ENCODE measurements around the gene RNF14. TPM values are rescaled to one million over a fixed set of nuclear protein-coding genes. Genes with fewer than 3 reads are reported as not detected.
"Not testable (repeated sequence)": the region's sequence is repeated elsewhere in the genome, so short reads cannot be mapped to it uniquely, and the experiment has no call there.

RNF14 gene
- total RNA-seq, 1 donor from 2014 or later: 60.8 TPM

DNA sequence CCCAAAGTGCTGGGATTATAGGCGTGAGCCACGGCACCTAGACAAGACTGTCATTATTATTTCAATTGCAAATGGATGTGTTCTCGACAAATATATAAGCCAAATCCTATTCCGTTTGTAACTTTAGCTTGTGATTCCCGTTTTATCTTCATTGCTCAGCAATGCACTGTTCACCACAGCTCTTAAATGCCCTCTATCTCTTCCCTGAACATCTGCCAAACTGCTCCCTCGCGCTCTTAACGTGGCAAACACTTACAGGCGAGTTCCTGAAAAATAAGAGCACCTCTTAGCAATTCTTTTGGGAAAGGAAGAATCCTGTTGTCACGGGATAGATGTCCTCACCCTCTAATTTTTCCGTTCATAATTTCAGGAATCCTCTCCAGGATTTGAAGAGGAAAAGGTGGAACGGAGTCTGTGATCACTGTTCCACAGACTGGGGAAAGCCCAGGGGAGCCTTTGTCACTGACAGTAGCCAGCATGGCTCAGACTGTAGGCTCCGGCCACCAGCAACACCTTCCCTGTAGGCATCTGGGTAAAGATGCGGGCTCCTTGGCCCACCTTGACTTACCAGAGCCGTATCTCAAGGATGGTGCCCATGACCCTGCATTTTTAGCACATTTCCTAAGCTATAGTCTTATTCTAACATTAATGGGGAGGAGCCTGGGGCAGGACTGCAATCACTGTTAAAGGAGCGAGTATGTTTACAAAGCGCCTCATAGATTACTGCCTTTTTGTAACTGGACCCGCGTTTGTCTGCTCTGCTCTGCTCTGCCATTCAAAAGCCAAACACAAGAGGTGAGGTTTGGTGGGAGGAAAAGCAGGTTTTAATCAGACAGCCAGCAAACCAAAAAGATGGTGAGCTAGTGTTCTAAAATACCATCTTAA lies 64.1 kb downstream of the RNF14 start:
- Mint-ChIP-seq H3K27me3 (ENCODE audit: unreplicated experiment) (no peaks in the 10 kb centered on the region), H3K27ac (ENCODE audit: unreplicated experiment) (no peak overlapping the region), H3K4me1 (ENCODE audit: low read depth, unreplicated experiment) (no peaks in the 10 kb centered on the region), H3K9me3 (ENCODE audit: unreplicated experiment) (peaks cover 1% of the 10 kb centered on the region), H3K4me3 (ENCODE audit: unreplicated experiment) (no peak overlapping the region), H3K36me3 (ENCODE audit: unreplicated experiment) (no peaks in the 10 kb centered on the region)
- no peak for DNase-seq
- TF ChIP-seq CTCF (IDR thresholded peaks at IDR 0.05; ENCODE audit: partially characterized antibody, unreplicated experiment): no peak

DNA sequence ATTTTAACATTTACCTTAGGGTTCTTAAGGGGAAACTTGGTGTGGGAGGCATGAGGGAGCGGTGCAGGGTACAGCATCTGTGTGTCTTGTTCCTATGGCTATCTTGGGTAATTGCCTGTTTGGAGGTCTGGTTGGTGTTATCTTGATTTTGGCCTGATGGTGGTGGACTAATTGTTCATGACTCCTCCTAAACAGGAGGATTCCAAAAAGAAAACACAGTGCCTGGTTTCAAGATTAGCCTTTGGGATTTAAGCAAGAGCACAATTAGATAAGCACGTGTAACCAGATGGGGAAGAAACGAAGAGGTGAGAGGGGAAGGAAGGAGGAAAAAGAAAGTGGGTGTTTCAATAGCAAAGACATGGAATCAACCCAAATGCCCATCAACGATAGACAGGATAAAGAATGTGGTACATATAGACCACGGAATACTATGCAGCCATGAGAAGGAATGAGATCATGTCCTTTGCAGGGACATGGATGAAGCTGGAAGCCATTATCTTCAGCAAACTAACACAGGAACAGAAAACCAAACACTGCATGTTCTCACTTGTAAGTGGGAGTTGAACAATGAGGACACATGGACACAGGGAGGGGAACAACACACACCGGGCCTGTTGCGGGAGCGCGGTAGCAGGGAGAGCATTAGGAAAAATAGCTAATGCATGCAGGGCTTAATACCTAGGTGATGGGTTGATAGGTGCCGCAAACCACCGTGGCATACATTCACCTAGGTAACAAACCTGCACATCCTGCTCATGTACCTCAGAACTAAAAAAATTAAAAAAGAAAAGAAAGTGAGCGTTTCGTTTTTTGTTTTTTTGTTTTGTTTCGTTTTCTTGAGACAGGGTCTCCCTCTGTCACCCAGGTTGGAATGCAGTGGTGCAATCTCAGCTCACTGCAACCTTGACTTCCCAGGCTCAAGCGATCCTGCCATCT lies 65.0 kb downstream of the RNF14 start:
- not testable (repeated sequence) for H3K4me3 Mint-ChIP-seq (ENCODE audit: unreplicated experiment); DNase-seq; H3K27ac Mint-ChIP-seq (ENCODE audit: unreplicated experiment); H3K4me1 Mint-ChIP-seq (ENCODE audit: low read depth, unreplicated experiment); H3K36me3 Mint-ChIP-seq (ENCODE audit: unreplicated experiment); H3K9me3 Mint-ChIP-seq (ENCODE audit: unreplicated experiment); H3K27me3 Mint-ChIP-seq (ENCODE audit: unreplicated experiment)

DNA sequence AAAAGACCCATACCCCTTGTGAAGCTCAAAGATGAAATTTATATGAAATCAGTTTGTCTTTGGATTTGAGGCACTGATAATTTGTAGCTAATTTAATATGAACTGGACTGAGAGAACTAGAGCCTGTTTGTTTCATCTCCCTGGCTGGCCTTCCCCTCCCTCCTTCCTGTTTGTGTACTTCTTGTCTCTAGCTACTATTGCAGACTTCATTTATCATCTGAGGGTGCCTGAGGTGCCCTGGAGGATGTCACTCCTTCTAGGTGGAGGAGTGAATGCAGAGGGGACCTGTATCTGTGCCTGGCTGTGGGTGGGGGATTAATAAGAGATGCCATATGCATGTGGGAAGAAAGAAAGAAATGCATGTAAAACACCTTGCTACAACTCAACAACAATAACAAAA lies 66.1 kb downstream of the RNF14 start:
- Mint-ChIP-seq H3K27me3 (ENCODE audit: unreplicated experiment) (no peaks in the 10 kb centered on the region), H3K36me3 (ENCODE audit: unreplicated experiment) (no peaks in the 10 kb centered on the region), H3K4me1 (ENCODE audit: low read depth, unreplicated experiment) (no peaks in the 10 kb centered on the region), H3K27ac (ENCODE audit: unreplicated experiment) (no peak overlapping the region), H3K9me3 (ENCODE audit: unreplicated experiment) (peaks cover 1% of the 10 kb centered on the region), H3K4me3 (ENCODE audit: unreplicated experiment) (no peak overlapping the region)
- TF ChIP-seq CTCF (IDR thresholded peaks at IDR 0.05; ENCODE audit: partially characterized antibody, unreplicated experiment): no peak
- DNase-seq: no peak

DNA sequence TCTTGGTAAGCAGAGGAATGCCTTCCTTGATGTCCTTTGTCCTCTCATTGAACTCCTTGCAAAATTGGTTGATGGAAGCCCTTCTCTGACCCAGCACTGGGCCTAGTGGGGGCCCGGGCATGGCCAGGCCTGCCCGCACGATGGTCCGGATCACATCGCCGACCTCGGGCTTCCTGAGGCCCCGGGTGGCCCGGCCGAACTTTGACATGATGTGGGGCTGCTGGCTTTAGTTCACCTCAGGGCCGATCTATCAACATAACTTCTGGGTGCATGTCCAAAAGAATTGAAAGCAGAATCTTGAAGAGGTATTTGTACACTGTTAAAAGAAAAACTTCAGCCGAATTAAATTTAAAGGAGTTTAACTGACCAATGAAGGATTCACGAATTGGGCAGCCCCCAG lies 68.0 kb downstream of the RNF14 start:
- peaks cover 1% of the 10 kb centered on the region for H3K9me3 Mint-ChIP-seq (ENCODE audit: unreplicated experiment)
- no peak overlapping the region for H3K27ac Mint-ChIP-seq (ENCODE audit: unreplicated experiment)
- no peak for TF ChIP-seq CTCF (IDR thresholded peaks at IDR 0.05; ENCODE audit: partially characterized antibody, unreplicated experiment)
- H3K4me1 Mint-ChIP-seq (ENCODE audit: low read depth, unreplicated experiment): no peaks in the 10 kb centered on the region
- DNase-seq: no peak
- no peaks in the 10 kb centered on the region for H3K36me3 Mint-ChIP-seq (ENCODE audit: unreplicated experiment)
- no peaks in the 10 kb centered on the region for H3K27me3 Mint-ChIP-seq (ENCODE audit: unreplicated experiment)
- H3K4me3 Mint-ChIP-seq (ENCODE audit: unreplicated experiment): no peak overlapping the region

GRCh38 chr5:142037599-142037998 lies 68.7 kb downstream of the RNF14 start:
- not testable (repeated sequence) for H3K4me3 Mint-ChIP-seq (ENCODE audit: unreplicated experiment); H3K4me1 Mint-ChIP-seq (ENCODE audit: low read depth, unreplicated experiment); H3K27ac Mint-ChIP-seq (ENCODE audit: unreplicated experiment); DNase-seq; H3K27me3 Mint-ChIP-seq (ENCODE audit: unreplicated experiment); H3K9me3 Mint-ChIP-seq (ENCODE audit: unreplicated experiment); H3K36me3 Mint-ChIP-seq (ENCODE audit: unreplicated experiment)
